DMS153 treated with DMSO at 0.1 percent for 48 hours (cell line): Measurements from ENCODE around the gene SARS1.

Source experiments
- DNase-seq: peaks from one replicate; lab custom pipeline; 2025; ENCODE audit not compliant: unreplicated experiment; lab: John Stamatoyannopoulos, UW

The SARS1 gene

DNA sequence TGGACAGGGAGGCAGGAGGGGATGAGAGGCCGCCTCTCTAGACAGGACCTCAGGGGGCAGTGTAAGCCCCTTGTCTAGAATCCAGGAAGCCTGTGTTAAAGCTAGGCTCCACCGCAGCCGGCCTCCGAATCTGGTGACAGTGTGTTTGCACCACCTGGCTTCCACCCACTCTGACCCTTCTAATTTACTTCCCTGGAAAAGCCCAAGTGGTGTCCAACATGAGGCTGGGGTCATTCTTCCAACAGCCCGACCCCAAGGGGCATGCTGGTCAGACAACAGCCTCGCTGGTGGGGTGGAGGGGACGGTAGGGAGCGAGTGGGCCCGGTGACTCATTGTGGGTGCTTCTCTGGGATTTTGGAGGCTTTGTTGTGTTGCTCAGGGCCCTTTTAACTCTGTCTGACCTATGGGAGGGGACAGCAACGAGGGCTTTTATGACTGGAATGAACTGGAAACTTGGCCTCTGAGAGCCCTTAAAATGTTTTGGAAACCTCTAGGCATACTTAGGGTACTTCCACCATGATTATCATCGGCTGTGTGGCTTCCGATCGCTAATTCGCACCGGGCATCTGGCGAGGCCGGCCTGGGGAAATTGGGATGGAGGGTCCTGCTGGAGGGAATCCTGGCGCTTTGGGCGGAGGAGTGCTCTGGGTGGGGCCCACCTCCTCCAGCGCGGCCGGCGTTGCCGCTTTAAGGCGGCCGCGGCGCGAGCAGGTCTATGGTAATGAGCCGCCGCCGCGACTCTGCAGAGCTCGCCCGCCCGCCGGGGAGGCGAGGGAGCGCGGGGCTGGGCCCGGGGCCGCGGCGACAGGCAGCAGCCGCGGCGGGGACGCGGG, 35.3 kb downstream of the SARS1 start, which contains the start of gene CELSR2:
Gene CELSR2, plus strand, starts transcription at position 743 of the 833 bp plus-strand sequence. CDS start 541 bp downstream, outside the sequence.
- DNase-seq, result peak; percentile 38

DNA sequence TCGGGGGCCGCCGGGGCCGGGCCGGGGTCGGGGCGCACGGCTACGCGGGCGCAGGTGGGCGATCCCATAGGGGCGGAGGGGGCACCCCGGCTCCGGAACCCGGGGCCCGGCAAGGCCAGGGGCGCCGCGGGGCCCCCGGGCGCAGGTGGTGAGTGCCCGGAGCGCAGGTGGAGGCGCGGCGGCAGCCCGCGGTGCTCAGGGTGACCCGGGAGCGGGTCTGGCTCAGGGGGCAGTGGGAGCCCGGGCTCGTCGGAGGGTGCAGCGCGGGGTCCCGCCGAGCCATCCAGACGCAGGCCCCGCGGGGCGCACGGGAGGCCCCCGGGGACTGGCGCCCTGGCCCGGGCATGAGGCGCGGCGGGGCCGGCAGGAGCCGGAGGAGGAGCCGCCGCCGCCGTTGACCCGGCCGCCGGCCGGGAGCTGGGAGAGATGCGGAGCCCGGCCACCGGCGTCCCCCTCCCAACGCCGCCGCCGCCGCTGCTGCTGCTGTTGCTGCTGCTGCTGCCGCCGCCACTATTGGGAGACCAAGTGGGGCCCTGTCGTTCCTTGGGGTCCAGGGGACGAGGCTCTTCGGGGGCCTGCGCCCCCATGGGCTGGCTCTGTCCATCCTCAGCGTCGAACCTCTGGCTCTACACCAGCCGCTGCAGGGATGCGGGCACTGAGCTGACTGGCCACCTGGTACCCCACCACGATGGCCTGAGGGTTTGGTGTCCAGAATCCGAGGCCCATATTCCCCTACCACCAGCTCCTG, 36.1 kb downstream of the SARS1 start:
- no peak for DNase-seq

DNA sequence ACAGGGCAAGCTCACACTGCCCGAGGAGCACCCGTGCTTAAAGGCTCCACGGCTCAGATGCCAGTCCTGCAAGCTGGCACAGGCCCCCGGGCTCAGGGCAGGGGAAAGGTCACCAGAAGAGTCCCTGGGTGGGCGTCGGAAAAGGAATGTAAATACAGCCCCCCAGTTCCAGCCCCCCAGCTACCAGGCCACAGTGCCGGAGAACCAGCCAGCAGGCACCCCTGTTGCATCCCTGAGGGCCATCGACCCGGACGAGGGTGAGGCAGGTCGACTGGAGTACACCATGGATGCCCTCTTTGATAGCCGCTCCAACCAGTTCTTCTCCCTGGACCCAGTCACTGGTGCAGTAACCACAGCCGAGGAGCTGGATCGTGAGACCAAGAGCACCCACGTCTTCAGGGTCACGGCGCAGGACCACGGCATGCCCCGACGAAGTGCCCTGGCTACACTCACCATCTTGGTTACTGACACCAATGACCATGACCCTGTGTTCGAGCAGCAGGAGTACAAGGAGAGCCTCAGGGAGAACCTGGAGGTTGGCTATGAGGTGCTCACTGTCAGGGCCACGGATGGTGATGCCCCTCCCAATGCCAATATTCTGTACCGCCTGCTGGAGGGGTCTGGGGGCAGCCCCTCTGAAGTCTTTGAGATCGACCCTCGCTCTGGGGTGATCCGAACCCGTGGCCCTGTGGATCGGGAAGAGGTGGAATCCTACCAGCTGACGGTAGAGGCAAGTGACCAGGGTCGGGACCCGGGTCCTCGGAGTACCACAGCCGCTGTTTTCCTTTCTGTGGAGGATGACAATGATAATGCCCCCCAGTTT, 36.9 kb downstream of the SARS1 start:
- DNase-seq, result no peak

DNA sequence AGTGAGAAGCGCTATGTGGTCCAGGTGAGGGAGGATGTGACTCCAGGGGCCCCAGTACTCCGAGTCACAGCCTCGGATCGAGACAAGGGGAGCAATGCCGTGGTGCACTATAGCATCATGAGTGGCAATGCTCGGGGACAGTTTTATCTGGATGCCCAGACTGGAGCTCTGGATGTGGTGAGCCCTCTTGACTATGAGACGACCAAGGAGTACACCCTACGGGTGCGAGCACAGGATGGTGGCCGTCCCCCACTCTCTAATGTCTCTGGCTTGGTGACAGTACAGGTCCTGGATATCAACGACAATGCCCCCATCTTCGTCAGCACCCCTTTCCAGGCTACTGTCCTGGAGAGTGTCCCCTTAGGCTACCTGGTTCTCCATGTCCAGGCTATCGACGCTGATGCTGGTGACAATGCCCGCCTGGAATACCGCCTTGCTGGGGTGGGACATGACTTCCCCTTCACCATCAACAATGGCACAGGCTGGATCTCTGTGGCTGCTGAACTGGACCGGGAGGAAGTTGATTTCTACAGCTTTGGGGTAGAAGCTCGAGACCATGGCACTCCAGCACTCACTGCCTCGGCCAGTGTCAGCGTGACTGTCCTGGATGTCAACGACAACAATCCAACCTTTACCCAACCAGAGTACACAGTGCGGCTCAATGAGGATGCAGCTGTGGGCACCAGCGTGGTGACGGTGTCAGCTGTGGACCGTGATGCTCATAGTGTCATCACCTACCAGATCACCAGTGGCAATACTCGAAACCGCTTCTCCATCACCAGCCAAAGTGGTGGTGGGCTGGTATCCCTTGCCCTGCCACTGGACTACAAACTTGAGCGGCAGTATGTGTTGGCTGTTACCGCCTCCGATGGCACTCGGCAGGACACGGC, 37.8 kb downstream of the SARS1 start:
- no peak for DNase-seq

DNA sequence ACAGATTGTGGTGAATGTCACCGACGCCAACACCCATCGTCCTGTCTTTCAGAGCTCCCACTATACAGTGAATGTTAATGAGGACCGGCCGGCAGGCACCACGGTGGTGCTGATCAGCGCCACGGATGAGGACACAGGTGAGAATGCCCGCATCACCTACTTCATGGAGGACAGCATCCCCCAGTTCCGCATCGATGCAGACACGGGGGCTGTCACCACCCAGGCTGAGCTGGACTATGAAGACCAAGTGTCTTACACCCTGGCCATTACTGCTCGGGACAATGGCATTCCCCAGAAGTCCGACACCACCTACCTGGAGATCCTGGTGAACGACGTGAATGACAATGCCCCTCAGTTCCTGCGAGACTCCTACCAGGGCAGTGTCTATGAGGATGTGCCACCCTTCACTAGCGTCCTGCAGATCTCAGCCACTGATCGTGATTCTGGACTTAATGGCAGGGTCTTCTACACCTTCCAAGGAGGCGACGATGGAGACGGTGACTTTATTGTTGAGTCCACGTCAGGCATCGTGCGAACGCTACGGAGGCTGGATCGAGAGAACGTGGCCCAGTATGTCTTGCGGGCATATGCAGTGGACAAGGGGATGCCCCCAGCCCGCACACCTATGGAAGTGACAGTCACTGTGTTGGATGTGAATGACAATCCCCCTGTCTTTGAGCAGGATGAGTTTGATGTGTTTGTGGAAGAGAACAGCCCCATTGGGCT, 38.6 kb downstream of the SARS1 start:
- DNase-seq, result no peak

DNA sequence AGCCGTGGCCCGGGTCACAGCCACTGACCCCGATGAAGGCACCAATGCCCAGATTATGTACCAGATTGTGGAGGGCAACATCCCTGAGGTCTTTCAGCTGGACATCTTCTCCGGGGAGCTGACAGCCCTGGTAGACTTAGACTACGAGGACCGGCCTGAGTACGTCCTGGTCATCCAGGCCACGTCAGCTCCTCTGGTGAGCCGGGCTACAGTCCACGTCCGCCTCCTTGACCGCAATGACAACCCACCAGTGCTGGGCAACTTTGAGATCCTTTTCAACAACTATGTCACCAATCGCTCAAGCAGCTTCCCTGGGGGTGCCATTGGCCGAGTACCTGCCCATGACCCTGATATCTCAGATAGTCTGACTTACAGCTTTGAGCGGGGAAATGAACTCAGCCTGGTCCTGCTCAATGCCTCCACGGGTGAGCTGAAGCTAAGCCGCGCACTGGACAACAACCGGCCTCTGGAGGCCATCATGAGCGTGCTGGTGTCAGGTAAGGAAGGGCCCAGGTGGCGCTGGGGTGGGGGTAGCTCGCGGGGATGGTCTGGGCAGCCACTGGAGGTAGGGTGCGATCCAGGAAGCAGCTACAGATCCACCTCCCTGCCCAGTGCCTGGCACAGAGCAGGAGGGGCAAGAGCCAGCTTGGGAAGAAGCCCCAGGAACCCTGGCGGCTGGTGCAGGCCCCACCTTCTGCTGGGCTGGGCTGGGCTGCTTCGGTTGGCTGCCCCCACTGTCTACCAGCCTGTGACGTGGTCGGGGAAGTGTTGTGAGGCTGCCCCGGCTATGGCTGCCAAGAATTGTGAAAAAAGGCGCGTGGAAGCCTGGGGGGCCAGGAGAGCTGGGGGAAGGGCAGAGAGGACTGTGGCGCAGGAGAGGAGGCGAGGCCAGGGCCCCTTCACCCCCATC, 39.4 kb downstream of the SARS1 start:
- no peak for DNase-seq

DNA sequence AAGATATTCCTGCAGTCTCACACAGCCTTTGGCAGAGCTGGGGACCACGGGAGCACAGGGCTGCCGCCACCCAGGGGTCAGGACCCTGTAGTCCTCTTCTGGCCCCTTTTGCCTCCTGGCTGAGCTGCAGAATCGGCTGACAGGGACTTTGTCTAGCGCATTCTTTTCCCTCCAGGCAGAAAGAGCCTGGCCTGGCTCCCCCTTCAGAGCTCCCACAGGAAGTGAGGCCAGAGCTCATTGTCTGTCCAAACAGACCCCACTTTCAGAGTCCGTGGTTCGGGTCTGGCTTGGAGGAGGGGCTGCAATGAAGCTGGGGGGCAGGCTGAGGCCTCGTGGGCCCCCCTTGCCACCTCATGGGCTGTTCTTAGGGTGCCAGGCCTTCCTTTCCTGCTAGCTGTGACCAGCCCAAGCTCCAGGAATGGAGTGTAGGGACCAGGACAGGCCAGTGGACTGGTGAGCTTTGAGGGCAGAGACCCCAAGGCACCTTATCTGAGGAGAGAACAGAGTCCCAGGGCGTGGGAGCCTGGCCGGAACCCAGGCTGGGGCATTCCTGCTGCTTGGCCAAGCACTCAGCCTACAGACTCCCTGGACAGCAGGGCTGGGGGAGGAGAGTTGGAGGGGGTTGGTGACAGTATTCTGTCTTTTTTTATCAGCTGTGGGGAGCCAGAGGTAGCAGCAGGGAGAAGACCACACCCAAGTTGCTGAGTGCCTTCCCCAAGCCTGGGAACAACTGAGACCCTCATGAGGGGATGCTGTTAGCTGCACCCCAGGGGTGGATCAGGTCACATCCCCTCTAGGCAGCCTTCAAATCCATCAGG, 40.3 kb downstream of the SARS1 start:
- DNase-seq, result no peak

DNA sequence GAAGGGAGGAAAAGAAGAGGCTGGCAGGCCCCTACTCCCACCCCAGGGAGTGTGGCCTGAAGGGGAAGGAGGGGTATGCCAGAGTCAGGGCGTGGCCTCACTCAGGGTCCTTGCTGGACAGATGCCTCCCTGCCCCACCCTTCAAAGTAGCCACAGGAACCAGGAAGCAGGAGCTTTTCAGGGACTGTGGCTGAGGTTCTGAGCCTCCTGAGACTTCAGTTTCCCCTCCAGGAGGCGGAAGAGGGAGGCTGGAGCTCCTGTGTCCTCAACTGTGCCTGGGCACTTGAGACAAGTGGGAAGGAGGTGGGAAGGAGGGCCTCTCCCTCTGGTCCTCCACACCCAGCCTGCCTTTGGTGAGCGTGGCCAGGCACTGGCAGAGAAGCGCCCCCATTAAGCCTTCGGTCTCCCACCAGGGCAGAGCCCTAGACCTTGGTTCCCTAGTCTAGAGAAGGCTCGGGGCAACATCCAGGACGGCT, 40.9 kb downstream of the SARS1 start:
- DNase-seq, result no peak

DNA sequence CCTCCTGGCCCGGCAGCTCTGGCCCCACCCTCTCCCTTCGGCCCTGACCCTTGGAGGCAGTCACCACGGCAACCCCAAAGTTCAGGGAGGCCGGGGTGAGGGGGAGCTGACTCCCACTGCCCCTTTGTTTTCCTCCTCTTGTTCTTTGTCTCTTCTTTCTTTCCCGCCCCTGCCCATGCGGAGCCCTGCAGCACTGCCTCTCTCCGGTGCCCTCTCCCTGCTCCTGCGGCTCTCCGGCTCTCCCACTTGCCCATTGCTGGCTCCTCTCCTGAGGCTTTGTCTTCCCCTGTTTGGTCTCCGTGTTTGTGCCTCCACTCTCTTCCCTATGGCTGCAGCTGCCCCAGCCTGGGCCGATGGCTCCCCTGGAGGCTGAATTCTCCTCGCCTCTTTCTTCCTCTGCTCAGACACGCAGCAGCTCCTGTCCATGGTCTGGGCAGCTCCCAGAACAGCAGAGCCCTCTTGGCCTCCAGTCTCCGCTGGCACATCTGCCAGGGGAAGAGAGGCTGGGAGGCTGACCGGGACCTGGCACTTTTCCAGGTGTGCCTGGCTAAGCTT, 41.5 kb downstream of the SARS1 start:
- no peak for DNase-seq

DNA sequence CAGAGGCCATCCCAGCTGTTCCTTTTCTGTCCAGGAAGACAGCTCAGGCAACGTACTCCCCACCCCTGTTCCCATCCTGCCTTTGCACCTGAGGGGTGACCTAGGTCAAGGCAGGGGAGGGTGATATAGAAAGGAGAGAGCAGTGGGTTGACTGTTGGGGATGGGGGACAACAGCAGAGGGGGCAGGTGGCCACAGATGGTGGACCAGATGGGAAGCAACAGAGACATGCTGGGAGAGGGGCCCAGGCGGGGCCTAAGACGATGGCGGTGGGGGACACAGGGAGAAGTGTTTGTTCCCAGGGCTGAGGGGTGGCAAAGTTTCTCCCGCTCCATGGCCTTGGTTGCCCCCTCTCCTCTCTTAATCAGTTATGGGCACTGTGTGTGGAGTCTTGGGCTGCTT, 42.0 kb downstream of the SARS1 start:
- no peak for DNase-seq

DNA sequence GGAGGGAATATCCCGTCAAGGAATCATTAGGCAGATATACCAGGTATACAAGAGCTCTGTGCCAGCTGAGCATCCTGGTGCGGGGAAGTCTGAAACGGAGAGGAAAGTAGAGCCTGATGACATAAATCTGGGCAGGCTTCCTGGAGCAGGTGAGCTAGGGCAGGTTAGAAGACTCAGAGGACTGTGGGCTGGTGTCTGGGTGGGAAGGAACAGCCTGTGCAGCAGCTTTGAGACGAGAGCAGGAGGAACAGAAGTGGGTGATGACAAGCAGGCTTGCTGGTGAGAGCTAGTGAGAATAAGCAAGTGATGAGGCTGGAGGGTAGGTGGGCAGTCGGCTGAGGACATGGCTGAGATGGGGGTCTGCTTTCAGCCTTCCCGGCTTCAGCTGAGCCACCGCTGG, 42.4 kb downstream of the SARS1 start:
- no peak for DNase-seq

DNA sequence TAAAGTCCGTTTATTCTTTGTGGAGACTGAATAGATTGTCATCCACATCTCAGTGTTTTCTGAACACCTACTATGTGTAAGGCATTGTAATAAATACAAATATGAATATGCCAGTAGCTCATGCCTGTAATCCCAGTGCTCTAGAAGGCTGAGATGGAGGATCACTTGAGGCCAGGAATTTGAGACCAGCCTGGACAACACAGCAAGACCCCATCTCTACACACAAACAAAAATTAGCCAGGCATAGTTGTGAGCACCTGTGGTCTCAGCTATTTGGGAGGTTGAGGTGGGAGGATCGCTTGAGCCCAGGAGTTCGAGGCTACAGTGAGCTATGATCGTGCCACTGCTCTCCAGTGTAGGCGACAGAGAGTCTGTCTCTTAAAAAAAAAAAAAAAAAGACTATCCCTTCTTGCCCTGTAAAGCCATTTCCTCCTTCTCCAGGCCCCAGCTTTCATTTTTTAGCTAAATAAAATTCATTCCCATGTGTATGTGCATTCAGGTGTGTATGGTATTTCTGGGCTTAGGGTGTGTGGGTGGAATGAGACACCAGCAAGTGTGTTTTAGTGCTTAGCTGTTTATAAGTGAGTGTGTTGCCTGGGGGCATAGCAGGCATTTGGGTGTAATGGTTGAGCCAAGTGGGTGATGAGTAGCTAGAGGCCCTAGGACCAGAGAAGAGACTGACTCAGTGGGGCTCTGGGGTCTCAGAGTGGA, 43.4 kb downstream of the SARS1 start:
- DNase-seq, result no peak

DNA sequence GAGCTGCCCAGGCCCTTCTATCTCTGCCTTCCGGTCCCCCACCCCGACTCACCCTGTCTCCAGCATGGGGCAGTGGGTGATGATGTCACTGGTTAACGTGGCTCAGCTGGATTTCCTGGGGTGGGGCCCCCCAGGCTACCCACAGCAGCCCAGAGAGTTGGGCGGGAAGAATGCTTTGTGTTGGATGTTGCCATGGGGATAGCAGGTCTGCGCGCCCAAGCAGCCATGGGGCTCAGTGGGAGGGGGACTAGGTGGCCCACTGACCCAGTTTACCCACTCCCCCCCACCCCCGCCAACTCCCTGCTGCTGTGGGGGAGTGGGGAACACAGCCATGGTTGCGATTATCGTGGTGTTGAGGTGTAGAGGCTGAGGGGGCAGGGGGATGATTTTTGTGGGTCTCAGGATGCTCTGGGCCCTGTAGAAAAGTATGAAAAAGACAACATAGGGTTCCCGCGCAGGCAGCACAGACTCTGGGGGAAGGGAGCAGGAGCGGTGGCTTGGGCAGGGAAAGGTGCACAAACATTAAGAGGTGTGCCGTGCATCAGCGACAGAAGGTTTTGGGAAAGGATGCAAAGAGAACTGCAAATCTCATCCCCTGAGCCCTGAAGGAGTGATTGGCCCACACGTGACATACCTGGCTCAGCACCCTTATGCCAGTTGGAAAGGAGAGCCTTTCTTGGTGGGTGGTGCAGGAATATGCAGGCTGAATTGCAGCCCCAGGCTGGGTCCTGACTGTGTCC, 44.1 kb downstream of the SARS1 start:
- DNase-seq, result no peak

DNA sequence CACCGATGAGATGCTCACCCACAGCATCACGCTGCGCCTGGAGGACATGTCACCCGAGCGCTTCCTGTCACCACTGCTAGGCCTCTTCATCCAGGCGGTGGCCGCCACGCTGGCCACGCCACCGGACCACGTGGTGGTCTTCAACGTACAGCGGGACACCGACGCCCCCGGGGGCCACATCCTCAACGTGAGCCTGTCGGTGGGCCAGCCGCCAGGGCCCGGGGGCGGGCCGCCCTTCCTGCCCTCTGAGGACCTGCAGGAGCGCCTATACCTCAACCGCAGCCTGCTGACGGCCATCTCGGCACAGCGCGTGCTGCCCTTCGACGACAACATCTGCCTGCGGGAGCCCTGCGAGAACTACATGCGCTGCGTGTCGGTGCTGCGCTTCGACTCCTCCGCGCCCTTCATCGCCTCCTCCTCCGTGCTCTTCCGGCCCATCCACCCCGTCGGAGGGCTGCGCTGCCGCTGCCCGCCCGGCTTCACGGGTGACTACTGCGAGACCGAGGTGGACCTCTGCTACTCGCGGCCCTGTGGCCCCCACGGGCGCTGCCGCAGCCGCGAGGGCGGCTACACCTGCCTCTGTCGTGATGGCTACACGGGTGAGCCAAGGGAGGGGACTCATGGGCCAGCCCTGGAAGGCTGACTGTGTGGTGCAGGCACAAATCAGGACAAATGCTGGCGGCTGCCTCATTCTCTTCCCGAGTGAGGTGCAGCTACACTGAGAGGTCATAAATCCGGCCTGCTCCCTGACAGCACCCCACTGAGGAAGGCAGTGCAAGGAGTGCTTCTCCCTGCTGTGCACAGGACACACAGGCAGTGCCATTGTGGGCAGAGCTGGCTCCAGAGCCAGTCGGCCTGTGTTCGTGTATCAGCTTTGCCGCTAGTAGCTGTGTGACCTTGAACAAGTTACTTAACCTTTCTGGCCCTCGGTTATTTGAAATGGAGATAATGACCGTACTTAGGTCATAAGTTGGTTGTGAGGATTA, 45.1 kb downstream of the SARS1 start:
- DNase-seq, result no peak
